AG09309 (cell line): ENCODE measurements around the gene ACTR1A.

Experiments
- DNase-seq: peaks from one replicate; pipeline ENCODE4 v3.0.0-alpha.2; 2010; ENCODE audit warnings: low read depth
- H3K4me3 ChIP-seq: 2 replicates; pipeline ENCODE4 v1.5.1; 2011; ENCODE audit warnings: mild to moderate bottlenecking, low read depth, low read length, moderate library complexity; ENCODE audit not compliant: control insufficient read depth
- TF ChIP-seq, protein P1 (sequence below): IDR thresholded peaks from 2 replicates; pipeline ENCODE4 v1.5.1; 2011; ENCODE audit warnings: mild to moderate bottlenecking, low read depth, low read length, inconsistent platforms; ENCODE audit not compliant: insufficient read depth, control insufficient read depth; ENCODE audit errors: missing control alignments

The ACTR1A gene

GRCh38 chr10:102429468-102429867, 73.0 kb downstream of the ACTR1A start:
- TF ChIP-seq, protein P1, sequence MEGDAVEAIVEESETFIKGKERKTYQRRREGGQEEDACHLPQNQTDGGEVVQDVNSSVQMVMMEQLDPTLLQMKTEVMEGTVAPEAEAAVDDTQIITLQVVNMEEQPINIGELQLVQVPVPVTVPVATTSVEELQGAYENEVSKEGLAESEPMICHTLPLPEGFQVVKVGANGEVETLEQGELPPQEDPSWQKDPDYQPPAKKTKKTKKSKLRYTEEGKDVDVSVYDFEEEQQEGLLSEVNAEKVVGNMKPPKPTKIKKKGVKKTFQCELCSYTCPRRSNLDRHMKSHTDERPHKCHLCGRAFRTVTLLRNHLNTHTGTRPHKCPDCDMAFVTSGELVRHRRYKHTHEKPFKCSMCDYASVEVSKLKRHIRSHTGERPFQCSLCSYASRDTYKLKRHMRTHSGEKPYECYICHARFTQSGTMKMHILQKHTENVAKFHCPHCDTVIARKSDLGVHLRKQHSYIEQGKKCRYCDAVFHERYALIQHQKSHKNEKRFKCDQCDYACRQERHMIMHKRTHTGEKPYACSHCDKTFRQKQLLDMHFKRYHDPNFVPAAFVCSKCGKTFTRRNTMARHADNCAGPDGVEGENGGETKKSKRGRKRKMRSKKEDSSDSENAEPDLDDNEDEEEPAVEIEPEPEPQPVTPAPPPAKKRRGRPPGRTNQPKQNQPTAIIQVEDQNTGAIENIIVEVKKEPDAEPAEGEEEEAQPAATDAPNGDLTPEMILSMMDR, result no peak
- DNase-seq, result no peak
- no peak overlapping the region for H3K4me3 ChIP-seq
